H9 (cell line): ENCODE results near the gene TM9SF2. TPM values are rescaled to one million over a fixed set of nuclear protein-coding genes. Genes with fewer than 3 reads are reported as not detected.

Experiments used
- DNase-seq: peaks from one replicate; pipeline ENCODE4 v3.0.0-alpha.2; 2017
- H2AFZ ChIP-seq: one replicate; pipeline ENCODE4 v1.6.1; 2013; ENCODE audit warnings: mild to moderate bottlenecking, low read length, control low read depth, moderate library complexity
- H2AK5ac ChIP-seq: 2 replicates; pipeline ENCODE4 v1.6.1; 2013; ENCODE audit warnings: low read length, control low read depth, mixed read lengths; ENCODE audit not compliant: insufficient read length
- H2BK120ac ChIP-seq: one replicate; pipeline ENCODE4 v1.6.1; 2013; ENCODE audit warnings: low read depth, mild to moderate bottlenecking, low read length, control low read depth, inconsistent platforms; ENCODE audit not compliant: poor library complexity, severe bottlenecking
- H2BK12ac ChIP-seq: 2 replicates; pipeline ENCODE4 v1.6.1; 2013; ENCODE audit warnings: low read length, control low read depth, mixed read lengths, low read depth; ENCODE audit not compliant: insufficient read length
- H2BK15ac ChIP-seq: 2 replicates; pipeline ENCODE4 v1.6.1; 2013; ENCODE audit warnings: low read depth, low read length, control low read depth
- H2BK20ac ChIP-seq: one replicate; pipeline ENCODE4 v1.6.1; 2013; ENCODE audit warnings: low read depth, mild to moderate bottlenecking, low read length, control low read depth, inconsistent platforms; ENCODE audit not compliant: poor library complexity, severe bottlenecking
- H2BK5ac ChIP-seq: 2 replicates; pipeline ENCODE4 v1.6.1; 2013; ENCODE audit warnings: low read length, control low read depth, mixed read lengths; ENCODE audit not compliant: insufficient read length
- H3K14ac ChIP-seq: 2 replicates; pipeline ENCODE4 v1.6.1; 2013; ENCODE audit warnings: low read length, control low read depth; ENCODE audit not compliant: insufficient read depth
- H3K18ac ChIP-seq: 2 replicates; pipeline ENCODE4 v1.6.1; 2013; ENCODE audit warnings: low read depth, mild to moderate bottlenecking, mixed read lengths, low read length, control low read depth; ENCODE audit not compliant: insufficient read length
- H3K23ac ChIP-seq: 2 replicates; pipeline ENCODE4 v1.6.1; 2013; ENCODE audit warnings: low read length, control low read depth, mixed read lengths, low read depth; ENCODE audit not compliant: insufficient read length
- H3K23me2 ChIP-seq: 2 replicates; pipeline ENCODE4 v1.6.1; 2013; ENCODE audit warnings: low read depth, mild to moderate bottlenecking, mixed read lengths, low read length, control low read depth; ENCODE audit not compliant: insufficient read length, poor library complexity, severe bottlenecking
- H3K27ac ChIP-seq: 2 replicates; pipeline ENCODE4 v1.5.1; 2013; ENCODE audit warnings: low read length, control low read depth, mixed read lengths, low read depth; ENCODE audit not compliant: insufficient read length
- H3K27me3 ChIP-seq: 2 replicates; pipeline ENCODE4 v1.6.1; 2013; ENCODE audit warnings: low read length, control low read depth, inconsistent platforms; ENCODE audit not compliant: insufficient read depth
- H3K4ac ChIP-seq: 2 replicates; pipeline ENCODE4 v1.6.1; 2013; ENCODE audit warnings: low read depth, mild to moderate bottlenecking, control low read depth, inconsistent platforms, low read length, moderate library complexity
- H3K4me1 ChIP-seq: 2 replicates; pipeline ENCODE4 v1.6.1; 2013; ENCODE audit warnings: low read length, control low read depth, inconsistent platforms; ENCODE audit not compliant: insufficient read depth
- H3K4me2 ChIP-seq: 2 replicates; pipeline ENCODE4 v1.6.1; 2013; ENCODE audit warnings: low read length, control low read depth, mixed read lengths; ENCODE audit not compliant: insufficient read length, insufficient read depth
- H3K56ac ChIP-seq: 2 replicates; pipeline ENCODE4 v1.6.1; 2013; ENCODE audit warnings: low read depth, mild to moderate bottlenecking, mixed read lengths, low read length, control low read depth; ENCODE audit not compliant: insufficient read length
- H3K79me1 ChIP-seq: 2 replicates; pipeline ENCODE4 v1.6.1; 2013; ENCODE audit warnings: low read depth, mild to moderate bottlenecking, moderate library complexity, low read length, control low read depth, inconsistent platforms; ENCODE audit not compliant: insufficient read depth, poor library complexity, severe bottlenecking
- H3K79me2 ChIP-seq: 2 replicates; pipeline ENCODE4 v1.6.1; 2013; ENCODE audit warnings: low read length, control low read depth, inconsistent platforms; ENCODE audit not compliant: insufficient read depth
- H3K9ac ChIP-seq: 2 replicates; pipeline ENCODE4 v1.6.1; 2013; ENCODE audit warnings: low read length, control low read depth, mixed read lengths; ENCODE audit not compliant: insufficient read length; ENCODE audit errors: extremely low read depth
- H3K9me3 ChIP-seq: one replicate; pipeline ENCODE4 v1.6.1; 2013; ENCODE audit warnings: low read depth, low read length, inconsistent platforms; ENCODE audit not compliant: control insufficient read depth
- H3T11ph ChIP-seq: one replicate; pipeline ENCODE4 v1.6.1; 2013; ENCODE audit warnings: mild to moderate bottlenecking, low read length, control low read depth, inconsistent platforms
- H4K20me1 ChIP-seq: one replicate; pipeline ENCODE4 v1.6.1; 2013; ENCODE audit not compliant: control insufficient read depth, insufficient read length, insufficient read depth
- H4K5ac ChIP-seq: 2 replicates; pipeline ENCODE4 v1.6.1; 2013; ENCODE audit warnings: low read depth, mild to moderate bottlenecking, mixed read lengths, low read length, control low read depth; ENCODE audit not compliant: insufficient read length
- H4K8ac ChIP-seq: replicated peaks from 2 replicates; pipeline ENCODE4 v1.6.1; 2013; ENCODE audit warnings: low read length, control low read depth, mixed read lengths, low read depth; ENCODE audit not compliant: insufficient read length
- H4K91ac ChIP-seq: 2 replicates; pipeline ENCODE4 v1.6.1; 2013; ENCODE audit warnings: low read depth, mild to moderate bottlenecking, moderate library complexity, mixed read lengths, low read length, control low read depth; ENCODE audit not compliant: insufficient read length
- H3K27ac Mint-ChIP-seq, 3 experiments: 2 replicates in 2 of 3; 3 replicates in 1 of 3; pipeline ENCODE4 v1.8.0; 2020 to 2021; ENCODE audit warnings: mixed read lengths in 3 of 3, mild to moderate bottlenecking in 1 of 3, moderate library complexity in 1 of 3
- H3K27me3 Mint-ChIP-seq: 2 replicates; pipeline ENCODE4 v1.8.0; 2021; ENCODE audit warnings: low read depth, mild to moderate bottlenecking, moderate library complexity, mixed read lengths
- H3K36me3 Mint-ChIP-seq, 3 experiments: 2 replicates in 2 of 3; 3 replicates in 1 of 3; pipeline ENCODE4 v1.8.0; 2020 to 2021; ENCODE audit warnings: low read depth in 3 of 3, mixed read lengths in 3 of 3; ENCODE audit not compliant: insufficient read depth in 1 of 3
- H3K4me1 Mint-ChIP-seq, 2 experiments: 2 replicates each; pipeline ENCODE4 v1.8.0; 2020; ENCODE audit warnings: mixed read lengths in 2 of 2
- H3K4me3 Mint-ChIP-seq, 2 experiments: 2 replicates in 1 of 2; 3 replicates in 1 of 2; pipeline ENCODE4 v1.8.0; 2020 to 2021; ENCODE audit warnings: mild to moderate bottlenecking in 2 of 2, mixed read lengths in 2 of 2, moderate library complexity in 1 of 2
- H3K9me3 Mint-ChIP-seq, 2 experiments: 2 replicates in 1 of 2; 3 replicates in 1 of 2; pipeline ENCODE4 v1.8.0; 2020; ENCODE audit warnings: mild to moderate bottlenecking in 2 of 2, mixed read lengths in 2 of 2, moderate library complexity in 1 of 2
- CTCF ChIP-seq: fragments of 200-600 bp; sonication (generic); conservative IDR thresholded peaks from 3 replicates; pipeline ENCODE4 v1.8.0; 2021; ENCODE audit warnings: antibody characterized with exemption, mild to moderate bottlenecking
- WGBS: extraction: QIAGEN DNeasy Blood & Tissue Kit; methylation state at CpG from one replicate; pipeline ENCODE4 v1.1.7; 2013; ENCODE audit warnings: missing lambda C conversion rate, low lambda C conversion rate, mixed read lengths; ENCODE audit not compliant: insufficient read length; ENCODE audit errors: extremely low coverage; 5-methylcytosine and 5-hydroxymethylcytosine counted together
- total RNA-seq: library from RNA; stranded (reverse); gene quantifications from 2 replicates; pipeline ENCODE4 v1.2.1, GENCODE V29; 2021

TM9SF2 gene
- total RNA-seq, 1 experiment from 2014 or later = 86.1 TPM

- Histone ChIP-seq H3K79me1 (no peaks in the 10 kb centered on the region), H2AFZ (no peak overlapping the region), H3K27me3 (no peaks in the 10 kb centered on the region), H3K23ac (no peak overlapping the region), H3T11ph (no peak overlapping the region), H2BK5ac (no peak overlapping the region), H2BK120ac (no peak overlapping the region), H3K4me1 (no peaks in the 10 kb centered on the region), H4K8ac (no peak overlapping the region), H3K4ac (no peak overlapping the region), H4K91ac (no peak overlapping the region), H3K9ac (no peak overlapping the region), H3K9me3 (no peaks in the 10 kb centered on the region), H3K27ac (no peak overlapping the region), H4K5ac (no peak overlapping the region), H2BK20ac (no peak overlapping the region), H3K23me2 (no peaks in the 10 kb centered on the region), H3K18ac (no peak overlapping the region), H3K14ac (no peak overlapping the region), H4K20me1 (no peaks in the 10 kb centered on the region), H3K4me2 (no peak overlapping the region), H3K79me2 (no peaks in the 10 kb centered on the region), H2BK15ac (no peak overlapping the region), H2AK5ac (no peak overlapping the region), H3K56ac (no peak overlapping the region), H2BK12ac (no peak overlapping the region)
- Mint-ChIP-seq H3K27ac (no peak overlapping the region), H3K4me3 (no peak overlapping the region), H3K9me3 (no peaks in the 10 kb centered on the region), H3K27me3 (no peaks in the 10 kb centered on the region), H3K4me1 (peaks cover 17 to 18% of the 10 kb centered on the region in 2 experiments), H3K36me3 (peaks cover 19 to 55% (median 39%) of the 10 kb centered on the region in 3 experiments)
- TF ChIP-seq CTCF = no peak
- DNase-seq = no peak
- WGBS = no CpG with 5 or more reads among the region's 6 CpGs
Observed at GRCh38 chr13:99527301-99527700, 26.0 kb downstream of the TM9SF2 start.
